Stimulated activated CD4-positive, alpha-beta T cell treated with anti-CD3 and anti-CD28 coated beads, Interleukin-2, amount 100 ng/mL, for 4 hours (primary cell): ENCODE measurements around the gene GRM4.

ENCODE experiments used
- DNase-seq: peaks from one replicate; pipeline ENCODE4 v3.0.0-alpha.2; 2020; ENCODE audit warnings: low read depth

GRM4 gene

DNA sequence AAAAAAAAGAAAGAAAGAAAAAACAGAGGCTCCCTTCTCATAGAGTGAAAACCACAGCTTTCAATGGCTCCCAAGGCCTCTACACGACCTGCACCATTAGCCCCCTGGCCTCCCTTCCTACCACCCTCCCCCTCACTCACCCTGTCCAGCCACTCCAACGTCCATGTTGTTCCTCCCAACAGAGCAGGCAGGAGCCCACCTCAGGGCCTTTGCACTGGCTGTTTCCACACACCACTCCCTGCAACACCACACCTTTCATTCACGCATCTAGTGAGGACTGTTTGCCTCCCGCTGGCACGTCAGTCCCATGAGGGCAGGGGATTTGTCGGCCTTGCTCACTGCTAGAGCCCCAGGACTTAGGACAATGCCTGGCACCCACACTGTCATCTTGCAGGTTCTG, 39.5 kb downstream of the GRM4 start:
- DNase-seq: no peak

DNA sequence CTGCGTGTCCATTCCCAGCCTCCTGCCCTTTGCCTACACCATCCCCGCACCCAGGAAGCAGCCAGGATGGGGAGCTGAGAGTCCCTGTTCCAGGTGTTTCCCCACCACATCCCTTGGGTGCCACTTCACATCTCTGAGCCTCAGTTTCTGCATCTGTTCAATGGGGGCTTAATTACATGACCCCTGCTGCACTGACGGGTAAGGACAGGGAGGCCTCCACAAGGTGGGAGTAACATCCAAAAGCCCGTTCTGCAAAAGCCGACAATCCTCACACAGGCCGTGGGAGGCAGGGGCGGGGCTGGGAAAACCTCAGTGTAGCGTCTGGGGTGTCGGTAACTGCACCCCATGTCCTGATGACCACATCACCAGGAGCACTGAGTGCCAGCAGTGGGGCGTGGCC, 41.3 kb downstream of the GRM4 start:
- no peak for DNase-seq

DNA sequence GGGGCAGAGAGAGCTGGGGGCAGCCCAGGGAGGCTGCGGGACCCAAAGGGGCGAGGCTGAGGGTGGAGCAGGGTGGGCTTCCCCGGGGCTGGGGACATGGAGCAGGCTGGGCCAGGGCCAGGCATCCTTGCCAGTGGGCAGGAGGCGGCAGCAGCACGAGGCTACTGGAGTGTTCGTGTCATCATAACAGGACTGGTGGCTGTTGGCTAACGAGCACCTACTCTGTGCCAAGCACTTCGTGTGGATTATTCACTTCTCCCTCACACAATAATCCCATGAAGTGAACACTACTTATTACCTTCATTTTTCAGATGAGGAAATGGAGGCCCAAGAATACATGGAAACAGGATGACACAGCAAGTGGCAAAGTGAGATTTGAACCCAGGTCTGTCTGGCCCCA, 41.7 kb downstream of the GRM4 start:
- DNase-seq: no peak

DNA sequence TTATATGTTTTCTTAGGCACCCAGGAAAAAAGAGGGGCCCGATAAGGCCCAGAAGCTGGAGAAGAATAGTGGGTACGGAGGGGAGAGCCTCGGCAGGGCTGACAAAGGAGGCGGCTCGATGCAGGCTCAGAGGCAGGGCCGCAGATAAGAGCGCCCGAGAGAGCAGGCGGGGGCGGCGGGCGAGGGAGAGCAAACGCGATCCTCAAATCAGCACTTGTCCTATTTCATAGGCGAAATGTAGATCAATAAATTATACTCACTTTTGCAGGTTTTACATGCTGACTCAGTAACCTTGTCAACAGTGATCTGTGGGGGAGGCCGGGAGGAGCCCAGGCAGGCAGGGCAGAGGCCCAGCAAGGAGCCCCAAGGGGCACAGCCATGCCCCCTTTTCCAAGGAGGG, 42.6 kb downstream of the GRM4 start:
- DNase-seq: no peak

DNA sequence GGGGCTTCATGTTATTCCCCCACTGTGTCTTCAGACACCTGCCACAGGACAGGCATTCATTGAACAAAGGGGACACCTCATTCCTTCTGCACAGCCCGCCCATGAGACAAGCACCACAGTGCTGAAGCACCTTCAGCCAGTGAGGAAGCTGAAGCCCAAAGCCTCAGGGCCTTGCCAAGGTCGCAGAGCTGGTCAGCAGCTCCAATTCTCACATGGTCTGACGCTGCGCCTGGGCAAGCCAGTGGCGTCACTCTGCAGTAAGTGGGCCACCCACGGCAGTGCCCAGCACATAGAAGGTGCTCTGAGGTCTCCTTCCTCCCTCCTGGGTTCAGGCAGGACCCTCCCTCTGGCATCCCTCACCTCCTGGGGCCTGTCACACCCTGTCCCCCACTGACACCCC, 43.2 kb downstream of the GRM4 start:
- no peak for DNase-seq

- DNase-seq: no peak
These were observed 43.7 kb downstream of the GRM4 start for GRCh38 chr6:34102099-34102656.

- no peak for DNase-seq
These were observed 45.1 kb downstream of the GRM4 start for GRCh38 chr6:34100788-34101187.

DNA sequence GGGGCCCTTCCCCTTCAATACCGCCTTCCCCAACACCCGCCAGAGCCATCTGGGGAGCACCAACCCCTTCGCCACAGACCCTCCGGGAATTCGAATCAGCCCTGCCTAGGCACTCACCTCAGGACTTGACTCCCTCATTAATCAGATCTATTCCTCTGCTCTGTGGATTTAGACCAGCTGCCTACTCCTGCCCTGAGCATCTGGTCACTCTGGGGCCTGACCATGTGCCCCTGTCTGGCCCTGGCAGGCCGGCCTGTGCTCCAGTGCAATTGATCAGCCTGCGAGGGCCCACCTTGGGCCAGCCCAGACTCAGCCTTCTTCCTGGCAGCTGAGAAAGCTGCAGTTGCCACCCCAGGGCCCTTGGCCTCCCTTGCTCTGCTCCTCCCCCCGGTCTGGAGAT, 46.0 kb downstream of the GRM4 start:
- DNase-seq: no peak

DNA sequence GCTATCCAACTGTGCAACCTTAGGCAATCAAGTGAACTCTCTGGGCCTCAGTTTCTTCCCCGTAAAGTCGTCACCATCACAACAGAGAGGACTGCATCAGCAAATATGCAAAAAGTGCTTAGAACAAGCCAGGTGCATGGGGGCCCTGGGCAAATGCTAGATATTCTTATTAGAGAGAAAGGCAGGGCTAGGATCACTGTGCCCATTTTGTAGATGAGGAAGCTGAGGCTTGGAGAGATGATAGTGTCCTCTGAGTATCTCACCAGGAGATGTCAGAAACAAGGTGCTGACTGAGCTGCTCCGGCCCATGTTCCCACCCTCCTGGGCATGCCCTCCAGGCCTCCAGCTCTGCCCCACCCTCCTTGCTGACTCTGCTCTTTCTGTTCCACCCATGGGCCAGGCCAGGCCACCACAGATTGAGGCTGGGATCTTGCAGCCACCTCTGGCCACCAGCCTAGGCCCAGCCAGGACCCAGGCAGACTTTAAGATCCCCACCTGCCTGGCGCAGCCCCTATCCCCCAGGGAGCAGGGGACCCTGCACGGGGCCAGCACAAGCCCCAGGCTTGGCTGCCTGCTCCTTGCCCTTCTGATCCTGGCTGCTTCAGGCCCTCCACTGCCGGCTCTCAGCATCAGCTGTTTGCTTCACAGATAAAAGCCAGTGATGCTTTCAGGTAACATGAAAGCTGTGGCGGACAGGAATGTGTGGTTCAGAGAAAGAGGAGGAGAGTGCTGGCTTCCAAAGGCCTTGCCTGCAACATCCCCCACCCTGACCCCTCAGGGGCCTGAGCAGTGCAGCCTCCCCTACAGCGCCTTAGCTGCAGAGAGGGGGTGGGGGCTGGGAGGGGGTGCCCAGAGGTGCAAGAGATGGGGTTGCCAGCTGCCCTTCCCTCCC, 47.6 kb downstream of the GRM4 start:
- no peak for DNase-seq

- DNase-seq: no peak
These were observed 49.1 kb downstream of the GRM4 start for GRCh38 chr6:34096814-34097213.

- DNase-seq: no peak
These were observed 49.7 kb downstream of the GRM4 start for GRCh38 chr6:34096193-34096592.

DNA sequence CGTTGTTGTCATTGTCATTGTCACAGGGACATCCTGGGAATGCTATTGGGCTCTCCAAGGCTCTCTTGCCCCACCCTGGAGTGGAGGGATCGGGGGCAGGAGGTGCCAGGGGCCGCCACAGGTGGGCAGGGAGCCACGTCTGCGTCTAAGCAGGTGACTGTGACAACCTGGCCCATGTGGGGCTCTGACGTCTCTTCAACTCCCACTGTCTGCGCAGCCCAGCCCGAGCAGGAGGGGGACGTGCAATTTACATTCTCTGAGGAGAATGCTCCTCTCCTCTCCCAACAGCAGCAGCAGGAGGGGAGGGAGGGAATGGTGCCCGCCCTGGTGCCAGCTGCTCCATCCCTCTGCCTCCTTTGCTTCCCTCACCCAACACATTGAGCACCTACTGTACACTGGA, 50.1 kb downstream of the GRM4 start:
- DNase-seq: no peak

DNA sequence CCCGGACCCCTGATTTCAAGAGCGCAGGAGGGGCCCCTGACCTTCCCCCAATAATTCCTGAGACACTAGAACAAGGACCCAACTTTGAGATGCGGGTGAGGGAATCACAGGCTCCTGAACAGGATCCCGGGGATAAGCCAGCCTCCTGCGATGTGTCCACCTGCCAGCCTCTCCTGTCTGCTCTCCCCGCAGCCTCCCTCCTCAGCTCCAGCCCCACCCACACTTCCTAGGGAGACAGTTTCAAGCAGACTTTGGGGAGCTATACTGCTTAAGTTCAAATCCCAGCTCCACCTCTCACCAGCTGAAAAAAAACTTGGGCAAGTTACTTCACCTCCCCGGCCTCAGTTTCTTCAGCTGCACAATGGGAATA, 50.8 kb downstream of the GRM4 start:
- DNase-seq: no peak

- no peak for DNase-seq
These were observed 51.3 kb downstream of the GRM4 start for GRCh38 chr6:34094474-34095135.

GRCh38 chr6:34093854-34094430, 51.9 kb downstream of the GRM4 start:
- no peak for DNase-seq

DNA sequence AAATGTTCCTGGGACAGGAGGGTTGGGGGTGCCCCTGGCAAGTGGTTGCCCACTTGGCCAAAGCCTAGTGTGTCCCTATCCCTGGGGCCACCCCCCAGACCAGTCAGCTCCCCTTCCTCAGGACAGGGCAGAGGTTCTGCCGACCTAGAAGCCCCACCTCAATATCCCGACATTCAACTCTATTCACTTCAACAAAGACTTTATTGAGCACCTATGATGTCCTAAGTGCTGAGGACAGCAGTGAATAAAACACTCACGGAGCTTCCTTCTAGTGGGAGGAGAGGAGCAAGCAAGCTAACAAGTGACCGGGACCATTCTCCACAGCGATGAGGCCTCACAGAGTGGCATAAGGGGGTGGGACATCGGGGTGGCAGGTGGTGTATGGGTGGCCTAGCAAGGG, 52.7 kb downstream of the GRM4 start:
- DNase-seq: no peak

DNA sequence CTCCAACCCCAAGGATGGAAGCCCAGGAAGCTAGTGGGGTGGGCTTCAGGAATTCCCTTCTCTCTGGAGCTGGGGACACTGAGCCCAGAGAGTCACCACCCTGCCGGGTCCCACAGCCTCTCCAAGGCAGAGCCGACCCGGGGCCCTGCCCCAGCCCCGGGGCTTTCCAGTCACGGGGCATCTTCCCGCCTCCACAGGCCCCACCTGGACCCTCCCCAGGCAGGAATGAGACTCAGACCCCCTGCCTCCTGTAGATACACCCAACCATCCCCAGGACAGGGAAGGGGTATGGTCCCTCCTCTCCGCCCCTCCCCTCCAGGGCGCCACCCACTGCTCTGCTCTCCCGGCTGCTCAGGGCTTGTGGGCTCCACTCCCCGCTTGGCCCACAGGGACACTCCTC, 53.3 kb downstream of the GRM4 start:
- DNase-seq: no peak

- DNase-seq: no peak
These were observed 55.0 kb downstream of the GRM4 start for GRCh38 chr6:34090935-34091334.

- DNase-seq: no peak
These were observed 55.4 kb downstream of the GRM4 start for GRCh38 chr6:34090529-34090928.

DNA sequence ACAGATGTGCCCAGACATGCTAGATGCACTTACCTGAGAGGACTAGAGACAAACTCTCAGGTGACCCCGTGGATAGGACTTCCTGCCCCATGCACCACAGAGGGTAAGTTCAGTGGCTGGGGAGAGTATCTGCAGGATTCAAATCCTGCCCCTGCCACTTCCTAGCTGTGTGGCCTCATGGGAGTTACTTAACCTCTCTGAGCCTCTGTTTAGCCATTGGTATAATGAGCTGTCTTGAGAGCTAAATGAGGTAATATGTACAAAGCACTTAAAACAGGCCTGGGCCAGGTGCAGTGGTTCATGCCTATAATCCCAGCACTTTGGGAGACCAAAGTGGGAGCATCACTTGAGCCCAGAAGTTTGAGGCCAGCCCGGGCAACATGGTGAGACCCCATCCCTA, 59.3 kb downstream of the GRM4 start:
- no peak for DNase-seq

DNA sequence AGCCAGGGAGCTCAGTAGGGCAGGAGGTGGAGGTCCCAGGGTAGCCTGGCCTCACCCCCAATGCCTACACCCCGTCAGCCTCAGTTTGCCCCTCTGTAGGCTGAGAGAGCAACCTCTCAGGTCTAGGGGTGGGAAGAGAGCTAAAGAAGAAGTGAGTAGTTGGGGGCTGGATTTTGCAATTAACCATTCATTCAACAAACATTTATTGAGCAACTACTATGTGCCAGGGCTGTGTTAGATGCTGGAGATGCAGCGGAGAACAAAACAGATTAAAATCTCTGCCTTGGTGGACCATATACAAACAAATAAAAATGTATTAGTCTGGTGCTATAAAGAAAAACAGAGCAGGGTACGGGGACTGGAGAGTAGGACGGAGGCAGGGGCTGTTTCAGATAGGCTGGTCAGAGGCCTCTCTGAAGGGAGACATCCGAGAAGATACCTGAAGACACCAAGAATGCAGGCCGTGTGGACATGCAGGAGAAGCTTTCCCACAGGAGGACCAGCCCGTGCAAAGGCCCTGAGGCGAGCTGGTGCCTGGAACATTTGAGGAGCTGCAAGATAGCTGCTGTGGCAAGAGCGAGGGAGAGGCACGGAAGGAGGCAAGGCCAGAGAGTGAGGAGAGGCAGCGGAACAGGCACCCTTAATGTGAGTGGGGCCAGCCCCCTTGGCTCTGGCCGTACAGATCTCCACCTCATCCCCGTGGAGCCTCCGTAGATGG, 60.3 kb downstream of the GRM4 start:
- no peak for DNase-seq

DNA sequence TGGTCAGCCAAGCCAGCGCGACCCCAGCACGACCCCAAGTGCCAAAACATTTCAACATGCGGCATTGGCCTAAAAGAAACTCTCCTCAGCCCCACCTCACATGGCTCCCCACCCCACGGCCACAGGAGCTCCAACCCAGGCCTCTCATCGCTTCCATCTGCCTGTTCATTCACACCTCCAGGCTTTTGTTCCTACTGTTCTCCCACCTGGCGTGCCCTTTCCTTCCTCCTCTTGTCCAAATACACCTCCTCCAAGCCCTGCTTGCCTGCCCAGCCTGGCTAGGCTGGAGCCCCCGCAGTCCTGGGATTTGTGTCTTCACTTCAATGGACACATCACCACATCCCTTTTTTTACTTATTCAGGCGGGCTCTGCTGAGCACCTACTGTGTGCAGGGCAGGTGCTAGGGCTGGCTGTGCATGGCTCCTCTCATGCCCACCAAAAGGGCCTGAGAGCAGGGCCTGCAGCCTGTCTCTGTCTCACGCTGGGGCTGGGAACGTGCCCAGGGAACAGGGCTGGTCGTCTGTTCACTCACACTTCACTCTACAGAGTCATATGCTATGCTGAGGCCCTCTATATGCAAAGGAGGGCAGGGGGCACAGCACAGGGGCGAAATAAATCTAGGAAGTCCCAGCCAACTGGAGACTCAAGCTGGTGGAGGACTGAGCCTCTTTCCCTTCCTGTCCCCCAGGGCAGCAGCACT, 61.1 kb downstream of the GRM4 start:
- DNase-seq: no peak
